ENCODE measurements around the gene CREB3L2.
"Not testable (repeated sequence)": the region's sequence is repeated elsewhere in the genome, so short reads cannot be mapped to it uniquely, and the experiment has no call there.

Gene CREB3L2

GRCh38 chr7:138001529-138002095 lies at the start of gene CREB3L2:
Gene CREB3L2, minus strand, starts transcription at chr7:138002086. Its CDS starts 381 bp downstream, at chr7:138001705.
- peak; percentile 59 for DNase-seq

- DNase-seq = no peak
Measured at GRCh38 chr7:138049505-138050116, 47.7 kb upstream of the CREB3L2 start.

- DNase-seq = no peak
Measured at GRCh38 chr7:138047907-138048306, 46.0 kb upstream of the CREB3L2 start.

- DNase-seq = no peak
Measured at GRCh38 chr7:138044897-138045296, 43.0 kb upstream of the CREB3L2 start.

GRCh38 chr7:138040063-138040462 lies 38.2 kb upstream of the CREB3L2 start:
- not testable (repeated sequence) for DNase-seq

GRCh38 chr7:138036135-138036534 lies 34.2 kb upstream of the CREB3L2 start:
- no peak for DNase-seq

- no peak for DNase-seq
Measured at GRCh38 chr7:138033241-138033640, 31.4 kb upstream of the CREB3L2 start.

GRCh38 chr7:138032770-138033169 lies 30.9 kb upstream of the CREB3L2 start:
- DNase-seq = no peak

- DNase-seq = no peak
Measured at GRCh38 chr7:138032186-138032585, 30.3 kb upstream of the CREB3L2 start.

GRCh38 chr7:138030679-138031351 lies 28.9 kb upstream of the CREB3L2 start:
- no peak for DNase-seq

GRCh38 chr7:138029941-138030340 lies 28.1 kb upstream of the CREB3L2 start:
- no peak for DNase-seq

GRCh38 chr7:138029126-138029525 lies 27.2 kb upstream of the CREB3L2 start:
- no peak for DNase-seq

- no peak for DNase-seq
Measured at GRCh38 chr7:138027100-138027499, 25.2 kb upstream of the CREB3L2 start.

GRCh38 chr7:138025215-138026186 lies 23.6 kb upstream of the CREB3L2 start:
- no peak for DNase-seq

- DNase-seq = no peak
Measured at GRCh38 chr7:138024765-138025164, 22.9 kb upstream of the CREB3L2 start.

- DNase-seq = no peak
Measured at GRCh38 chr7:138024343-138024691, 22.4 kb upstream of the CREB3L2 start.

- DNase-seq = no peak
Measured at GRCh38 chr7:138023618-138024342, 21.9 kb upstream of the CREB3L2 start.

- no peak for DNase-seq
Measured at GRCh38 chr7:138021889-138022288, 20.0 kb upstream of the CREB3L2 start.

GRCh38 chr7:138017992-138018391 lies 16.1 kb upstream of the CREB3L2 start:
- no peak for DNase-seq

- no peak for DNase-seq
Measured at GRCh38 chr7:138015096-138015495, 13.2 kb upstream of the CREB3L2 start.

- no peak for DNase-seq
Measured at GRCh38 chr7:138014686-138015085, 12.8 kb upstream of the CREB3L2 start.

- DNase-seq = not testable (repeated sequence)
Measured at GRCh38 chr7:138014201-138014600, 12.3 kb upstream of the CREB3L2 start.

- DNase-seq = no peak
Measured at GRCh38 chr7:138009350-138009653, 7.4 kb upstream of the CREB3L2 start.
